IPS-18a (cell line): ENCODE results near the gene GPR84.
"Not testable (repeated sequence)": the region's sequence is repeated elsewhere in the genome, so short reads cannot be mapped to it uniquely, and the experiment has no call there.

Experiments used
- H3K27ac ChIP-seq: one replicate; pipeline ENCODE4 v1.5.1; 2013; ENCODE audit warnings: low read length
- H3K27me3 ChIP-seq: one replicate; pipeline ENCODE4 v1.6.1; 2013; ENCODE audit warnings: mild to moderate bottlenecking, low read length; ENCODE audit not compliant: control insufficient read depth, insufficient read depth
- H3K36me3 ChIP-seq: one replicate; pipeline ENCODE4 v1.6.1; 2013; ENCODE audit warnings: low read depth, low read length; ENCODE audit not compliant: control insufficient read depth
- H3K4me1 ChIP-seq: one replicate; pipeline ENCODE4 v1.6.1; 2013; ENCODE audit warnings: low read depth, low read length; ENCODE audit not compliant: control insufficient read depth
- H3K4me3 ChIP-seq: one replicate; pipeline ENCODE4 v1.5.1; 2013; ENCODE audit warnings: low read length
- H3K9ac ChIP-seq: one replicate; pipeline ENCODE4 v1.6.1; 2013; ENCODE audit warnings: mild to moderate bottlenecking, low read length, moderate library complexity
- H3K9me3 ChIP-seq: one replicate; pipeline ENCODE4 v1.6.1; 2013; ENCODE audit warnings: low read depth, low read length; ENCODE audit not compliant: control insufficient read depth

Gene GPR84

DNA sequence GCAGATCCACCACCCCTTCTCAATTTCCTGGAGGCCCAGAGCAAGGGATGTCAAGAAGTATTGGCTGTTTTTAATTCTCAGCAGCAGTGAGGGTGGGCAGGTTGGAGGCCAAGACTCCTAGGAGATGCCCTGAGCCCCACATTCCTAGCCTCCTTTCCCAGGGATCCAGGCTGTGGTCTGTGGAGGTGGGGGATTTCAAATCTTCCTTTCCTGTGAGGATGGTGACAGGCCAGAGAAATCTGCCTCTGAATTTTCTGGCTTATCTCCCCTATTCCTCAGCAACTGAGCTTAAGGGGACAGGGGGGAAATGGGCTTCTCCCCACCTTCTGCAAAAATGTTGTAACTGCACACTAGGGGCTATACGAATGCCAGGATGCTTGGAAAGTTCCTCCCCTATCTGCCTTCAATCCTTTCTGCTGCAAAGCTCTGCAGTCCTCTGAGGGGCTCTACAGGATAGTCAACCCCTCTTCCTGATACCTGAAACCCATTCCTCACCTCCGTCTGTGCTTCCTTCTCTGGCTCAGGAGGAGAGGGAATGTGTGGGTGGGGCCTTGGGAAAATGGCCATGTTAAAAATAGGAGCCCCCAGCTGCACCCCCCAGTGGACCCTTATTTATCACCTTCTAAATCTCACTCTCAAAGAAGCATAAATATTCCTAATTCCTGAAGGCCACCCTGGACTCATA, 6.6 kb downstream of the GPR84 start:
- H3K4me3 ChIP-seq: peak overlapping the region; percentile 83
- no peaks in the 10 kb centered on the region for H3K9me3 ChIP-seq
- no peak overlapping the region for H3K9ac ChIP-seq
- H3K4me1 ChIP-seq: peaks cover 64% of the 10 kb centered on the region
- H3K27me3 ChIP-seq: no peaks in the 10 kb centered on the region
- H3K36me3 ChIP-seq: no peaks in the 10 kb centered on the region
- H3K27ac ChIP-seq: no peak overlapping the region

DNA sequence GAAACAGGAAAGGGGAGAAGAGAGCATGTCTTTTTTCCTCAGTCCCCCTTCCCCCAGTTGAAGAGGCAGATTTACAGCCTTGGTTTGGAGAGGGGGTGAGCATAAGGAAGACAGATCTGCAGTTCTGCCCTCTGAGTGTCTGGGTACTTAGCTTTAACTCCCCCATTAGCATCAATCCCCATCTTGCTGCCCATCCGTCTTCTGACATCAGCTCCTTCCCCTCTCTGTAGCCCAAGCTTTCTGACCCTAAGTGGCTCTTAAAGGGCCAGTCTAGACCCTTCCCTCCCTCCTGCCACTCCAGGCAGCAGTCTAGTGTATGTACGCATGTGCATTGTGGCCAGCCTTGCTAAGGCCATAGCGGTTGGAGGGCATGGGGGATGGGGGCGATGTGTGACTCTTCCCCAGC, 7.3 kb downstream of the GPR84 start:
- H3K27ac ChIP-seq: no peak overlapping the region
- H3K4me1 ChIP-seq: peaks cover 69% of the 10 kb centered on the region
- H3K36me3 ChIP-seq: no peaks in the 10 kb centered on the region
- no peaks in the 10 kb centered on the region for H3K27me3 ChIP-seq
- H3K9ac ChIP-seq: peak overlapping the region; percentile 3
- H3K4me3 ChIP-seq: peak overlapping the region; percentile 83
- H3K9me3 ChIP-seq: no peaks in the 10 kb centered on the region

DNA sequence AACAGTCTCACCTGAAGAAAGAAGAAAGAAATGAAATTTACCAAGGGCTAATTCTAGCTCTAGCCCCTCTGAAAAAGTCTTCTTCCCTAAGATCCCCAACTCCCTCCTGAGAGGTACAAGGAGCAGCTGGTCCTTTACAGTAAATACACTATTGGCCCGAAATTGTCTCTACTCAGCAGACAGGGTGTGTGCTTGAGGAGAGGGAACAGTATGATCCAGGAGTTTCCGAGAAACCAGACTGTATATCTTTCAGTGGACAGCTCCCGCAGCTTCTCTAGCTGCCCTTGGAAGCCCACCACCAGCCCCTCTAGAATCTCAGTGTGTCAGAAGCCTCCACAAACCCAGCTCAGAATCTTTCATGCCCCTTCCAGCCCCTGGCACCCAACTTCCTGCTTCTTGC, 8.1 kb downstream of the GPR84 start:
- Histone ChIP-seq H3K9ac (no peak overlapping the region), H3K27ac (no peak overlapping the region), H3K9me3 (no peaks in the 10 kb centered on the region), H3K4me1 (peaks cover 76% of the 10 kb centered on the region), H3K27me3 (peaks cover 7% of the 10 kb centered on the region), H3K36me3 (no peaks in the 10 kb centered on the region), H3K4me3 (no peak overlapping the region)

DNA sequence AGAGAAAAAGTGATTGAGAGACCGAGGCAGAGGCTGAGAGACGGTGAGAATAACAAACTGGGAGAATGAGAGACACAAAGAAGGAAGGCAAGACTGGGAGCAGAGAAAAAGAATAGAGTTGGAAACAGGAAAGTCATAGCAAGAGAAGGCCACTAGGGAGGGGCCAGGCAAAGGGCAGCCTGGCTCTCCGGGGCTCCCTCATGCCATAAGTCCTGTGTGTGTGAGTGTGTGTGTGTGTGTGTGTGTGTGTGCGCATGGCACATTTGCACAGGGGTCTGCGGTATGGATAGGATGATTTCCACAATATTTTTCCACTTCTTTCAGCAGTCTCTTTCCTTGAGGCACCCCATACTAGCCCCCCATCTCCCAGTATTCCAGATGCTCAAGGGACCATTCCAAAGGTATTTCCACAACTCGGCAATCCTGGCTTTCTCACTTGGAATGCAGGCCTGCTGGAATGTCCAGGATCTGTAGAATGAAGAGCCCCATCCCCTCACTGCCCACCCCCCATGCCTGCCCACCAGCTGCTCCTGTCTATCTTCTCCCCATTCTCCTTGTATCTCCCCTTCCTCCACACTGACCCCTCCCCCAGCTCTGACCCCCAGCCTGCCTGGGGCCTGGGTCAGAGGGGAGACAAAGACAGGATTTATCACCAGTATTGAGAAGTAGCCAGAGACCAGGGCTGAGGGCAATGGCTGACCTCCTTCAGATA, 9.0 kb downstream of the GPR84 start:
- peaks cover 80% of the 10 kb centered on the region for H3K4me1 ChIP-seq
- no peak overlapping the region for H3K27ac ChIP-seq
- no peaks in the 10 kb centered on the region for H3K9me3 ChIP-seq
- H3K36me3 ChIP-seq: no peaks in the 10 kb centered on the region
- H3K9ac ChIP-seq: no peak overlapping the region
- no peak overlapping the region for H3K4me3 ChIP-seq
- H3K27me3 ChIP-seq: peaks cover 14% of the 10 kb centered on the region

DNA sequence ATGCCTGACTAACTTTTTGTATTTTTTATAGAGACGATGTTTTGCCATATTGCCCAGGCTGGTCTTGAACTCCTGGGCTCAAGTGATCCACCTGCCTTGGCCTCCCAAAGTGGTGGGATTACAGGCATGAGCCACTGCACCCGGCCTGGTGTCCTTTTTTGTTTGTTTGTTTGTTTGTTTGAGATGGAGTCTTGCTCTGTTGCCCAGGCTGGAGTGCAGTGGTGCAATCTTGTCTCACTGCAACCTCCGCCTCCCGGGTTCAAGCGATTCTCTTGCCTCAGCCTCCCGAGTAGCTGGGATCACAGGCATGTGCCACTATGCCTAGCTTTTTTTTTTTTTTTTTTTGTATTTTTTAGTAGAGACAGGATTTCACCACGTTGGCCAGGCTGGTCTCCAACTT, 10.0 kb downstream of the GPR84 start:
- not testable (repeated sequence) for H3K4me3 ChIP-seq, H3K27ac ChIP-seq, H3K9ac ChIP-seq, H3K9me3 ChIP-seq, H3K36me3 ChIP-seq
- peaks cover 20% of the 10 kb centered on the region for H3K27me3 ChIP-seq
- H3K4me1 ChIP-seq: peaks cover 76% of the 10 kb centered on the region

DNA sequence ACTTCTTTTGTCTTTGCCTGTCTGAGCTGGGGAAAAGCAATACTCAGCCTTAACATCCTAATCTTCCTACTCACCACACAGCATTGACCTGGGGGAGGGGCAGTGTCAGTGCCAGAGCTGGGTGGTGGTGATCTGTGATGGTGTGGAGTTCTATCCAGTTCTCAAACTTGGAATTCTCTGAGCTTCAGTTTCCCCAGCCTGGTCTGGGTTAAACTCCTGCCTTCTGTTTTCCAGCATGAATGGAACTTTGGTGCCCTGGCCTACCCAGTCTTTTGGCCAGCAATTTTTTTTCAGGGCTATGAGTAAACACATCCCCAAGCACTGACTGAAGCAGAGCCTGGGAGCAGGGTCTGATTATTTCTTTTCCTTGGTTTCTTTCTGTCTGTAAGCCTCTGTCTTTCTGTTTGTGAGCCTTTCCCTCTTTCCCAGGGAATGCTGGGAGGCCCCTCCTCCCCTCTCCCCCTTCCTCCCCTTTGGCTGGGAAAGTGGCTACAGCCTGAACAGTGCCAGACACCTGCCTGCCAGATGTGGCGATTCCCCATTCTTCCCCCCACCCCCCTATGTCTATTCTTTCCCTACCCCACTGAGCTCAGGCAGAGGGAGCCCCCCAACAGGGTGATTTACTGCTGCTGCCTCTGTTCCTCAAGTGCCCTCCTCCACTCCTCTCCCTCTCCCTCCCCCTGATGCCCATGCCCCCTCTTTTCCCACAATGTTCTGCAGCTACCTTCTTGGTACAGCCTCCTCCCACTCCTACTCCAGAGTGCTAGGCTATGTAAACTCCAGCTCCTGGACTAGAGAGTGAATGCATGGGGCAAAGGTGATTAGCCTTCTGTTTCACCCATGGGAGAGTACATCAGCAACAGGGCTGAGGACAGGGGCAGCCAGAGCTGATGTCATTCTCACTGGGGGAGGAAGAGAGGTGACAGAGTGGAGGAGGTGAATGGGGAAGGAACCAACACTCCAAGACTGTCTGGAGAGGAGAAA, 11.1 kb downstream of the GPR84 start:
- Histone ChIP-seq H3K9me3 (no peaks in the 10 kb centered on the region), H3K36me3 (peaks cover 12% of the 10 kb centered on the region), H3K9ac (peak overlapping the region; percentile 50), H3K4me3 (peak overlapping the region; percentile 65), H3K4me1 (peaks cover 70% of the 10 kb centered on the region), H3K27me3 (peaks cover 26% of the 10 kb centered on the region), H3K27ac (peak overlapping the region; percentile 43)

DNA sequence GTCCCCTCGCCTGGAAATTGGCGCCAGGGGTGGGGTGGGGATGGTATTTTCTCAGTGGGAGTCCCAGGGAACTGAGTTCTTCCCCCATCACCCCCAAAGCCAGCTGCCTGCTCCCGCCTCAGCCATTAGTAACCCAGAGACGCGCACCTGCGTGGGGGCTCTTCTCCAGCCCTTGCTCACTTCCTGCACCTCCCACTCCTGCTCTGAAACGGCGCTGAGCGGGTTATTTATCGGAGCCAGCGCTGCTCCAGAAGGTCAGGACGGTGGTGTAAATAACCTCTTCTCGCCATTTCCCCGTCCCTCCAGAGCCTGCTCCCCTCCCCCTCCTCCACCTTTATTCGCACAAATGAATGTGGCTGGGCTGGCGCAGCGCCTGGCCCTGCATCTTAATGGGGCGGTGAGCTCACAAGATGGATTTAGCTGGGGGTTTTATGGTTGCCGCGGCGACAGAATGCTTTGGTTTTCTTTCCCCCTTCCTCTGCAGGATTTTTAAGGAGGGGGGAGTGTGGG, 12.2 kb downstream of the GPR84 start:
- H3K9me3 ChIP-seq: no peaks in the 10 kb centered on the region
- peaks cover 59% of the 10 kb centered on the region for H3K4me1 ChIP-seq
- H3K4me3 ChIP-seq: peak overlapping the region; percentile 65
- peaks cover 26% of the 10 kb centered on the region for H3K27me3 ChIP-seq
- H3K36me3 ChIP-seq: peaks cover 22% of the 10 kb centered on the region
- H3K27ac ChIP-seq: peak overlapping the region; percentile 43
- H3K9ac ChIP-seq: peak overlapping the region; percentile 50

DNA sequence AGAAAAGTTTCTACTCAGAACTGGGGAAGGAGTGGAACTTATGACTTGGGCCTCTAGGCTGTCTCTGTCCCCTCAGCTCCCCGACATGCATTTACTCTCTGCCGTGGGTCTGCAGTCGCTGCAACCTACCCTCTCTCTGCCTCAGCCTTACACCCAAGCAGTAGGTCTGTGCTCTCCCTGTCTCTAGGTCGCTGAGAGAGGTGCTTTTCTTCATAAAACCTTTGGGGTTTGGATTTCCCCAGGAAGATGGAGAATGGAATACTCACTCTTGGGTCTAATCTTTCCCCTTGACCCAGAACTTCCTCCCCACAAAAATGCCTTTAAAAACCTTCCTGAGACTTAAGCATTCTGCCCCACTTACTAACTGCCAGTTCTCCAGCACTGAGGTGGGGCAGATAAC, 12.9 kb downstream of the GPR84 start:
- no peak overlapping the region for H3K27ac ChIP-seq
- peaks cover 25% of the 10 kb centered on the region for H3K36me3 ChIP-seq
- peaks cover 26% of the 10 kb centered on the region for H3K27me3 ChIP-seq
- peaks cover 52% of the 10 kb centered on the region for H3K4me1 ChIP-seq
- H3K4me3 ChIP-seq: peak overlapping the region; percentile 65
- no peaks in the 10 kb centered on the region for H3K9me3 ChIP-seq
- no peak overlapping the region for H3K9ac ChIP-seq

DNA sequence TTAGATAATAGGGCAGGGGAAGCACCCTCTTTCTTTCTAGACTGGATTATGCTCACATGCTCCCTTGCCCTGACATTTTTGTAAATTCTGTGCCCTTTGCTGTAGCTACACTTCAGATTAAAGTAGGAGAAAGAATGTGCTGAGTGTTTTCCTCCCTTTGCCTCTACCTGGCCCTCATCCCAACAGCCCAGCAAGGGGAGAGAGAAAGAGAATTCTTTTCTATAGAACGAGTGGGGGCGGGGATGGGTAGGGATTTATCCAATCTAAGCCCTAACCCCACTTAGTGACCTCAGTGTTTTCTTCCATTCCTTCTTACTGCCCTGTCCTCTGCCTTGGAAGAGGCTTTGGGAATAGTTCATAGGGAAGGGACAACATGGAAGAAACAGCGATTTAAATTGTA, 13.5 kb downstream of the GPR84 start:
- Histone ChIP-seq H3K27me3 (peaks cover 26% of the 10 kb centered on the region), H3K9ac (no peak overlapping the region), H3K4me3 (peak overlapping the region; percentile 65), H3K27ac (no peak overlapping the region), H3K36me3 (peaks cover 25% of the 10 kb centered on the region), H3K9me3 (no peaks in the 10 kb centered on the region), H3K4me1 (peaks cover 46% of the 10 kb centered on the region)

DNA sequence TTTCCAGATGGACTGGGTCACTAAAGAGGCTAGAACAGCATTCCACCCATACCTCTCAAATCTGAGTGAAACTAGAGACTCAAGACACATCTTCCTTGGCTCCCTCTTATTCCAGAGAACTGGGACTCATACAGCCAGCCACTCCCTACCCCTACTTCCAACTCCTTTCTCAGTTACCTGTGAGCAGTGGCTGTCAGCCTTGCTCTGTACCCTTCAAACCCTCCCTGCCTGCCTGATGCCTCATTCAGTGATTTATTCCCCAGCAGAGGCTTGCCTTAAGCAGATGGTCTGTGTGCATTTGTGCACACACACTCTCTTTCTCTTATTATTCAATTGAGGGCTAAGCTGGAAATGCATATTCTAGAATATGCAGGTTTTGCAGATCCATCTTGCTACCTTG, 14.6 kb downstream of the GPR84 start:
- no peak overlapping the region for H3K4me3 ChIP-seq
- H3K4me1 ChIP-seq: peaks cover 35% of the 10 kb centered on the region
- H3K27ac ChIP-seq: no peak overlapping the region
- peaks cover 31% of the 10 kb centered on the region for H3K36me3 ChIP-seq
- H3K27me3 ChIP-seq: peaks cover 26% of the 10 kb centered on the region
- H3K9me3 ChIP-seq: no peaks in the 10 kb centered on the region
- no peak overlapping the region for H3K9ac ChIP-seq

DNA sequence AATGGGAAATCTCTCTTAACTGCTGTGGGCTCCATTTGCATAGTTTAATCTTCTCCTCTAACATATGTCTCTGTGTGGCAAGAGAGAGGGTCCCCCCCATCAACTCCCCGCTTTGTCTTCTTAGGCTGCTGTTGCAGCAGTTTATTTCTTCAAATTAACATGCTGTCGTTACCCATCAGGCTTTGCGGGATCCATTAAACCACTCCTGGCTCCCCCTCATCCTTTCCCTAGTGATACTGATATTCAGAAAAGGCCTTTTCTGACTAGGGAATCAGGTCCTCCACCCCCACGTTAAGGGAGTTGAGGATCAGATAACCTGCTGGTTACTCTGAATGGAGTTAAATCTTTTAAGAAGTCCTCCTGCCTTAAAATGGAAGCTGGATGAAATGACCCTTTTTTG, 15.2 kb downstream of the GPR84 start:
- Histone ChIP-seq H3K27me3 (peaks cover 26% of the 10 kb centered on the region), H3K36me3 (peaks cover 32% of the 10 kb centered on the region), H3K9ac (no peak overlapping the region), H3K9me3 (no peaks in the 10 kb centered on the region), H3K27ac (no peak overlapping the region), H3K4me1 (peaks cover 34% of the 10 kb centered on the region), H3K4me3 (no peak overlapping the region)
